ENCODE results near the gene STKLD1.

The STKLD1 gene

GRCh38 chr9:133449760-133450159 lies 73.6 kb downstream of the STKLD1 start:
- peak; percentile 68 for DNase-seq

- DNase-seq: peak; percentile 53
Measured at GRCh38 chr9:133451865-133452264, 75.7 kb downstream of the STKLD1 start.

- no peak for DNase-seq
Measured at GRCh38 chr9:133452562-133452961, 76.4 kb downstream of the STKLD1 start.

- no peak for DNase-seq
Measured at GRCh38 chr9:133453651-133454050, 77.5 kb downstream of the STKLD1 start.

GRCh38 chr9:133454325-133454724 lies 78.2 kb downstream of the STKLD1 start:
- no peak for DNase-seq

GRCh38 chr9:133454943-133455673 lies 78.9 kb downstream of the STKLD1 start:
- no peak for DNase-seq
